ENCODE data around the gene TMEM69.

DNA sequence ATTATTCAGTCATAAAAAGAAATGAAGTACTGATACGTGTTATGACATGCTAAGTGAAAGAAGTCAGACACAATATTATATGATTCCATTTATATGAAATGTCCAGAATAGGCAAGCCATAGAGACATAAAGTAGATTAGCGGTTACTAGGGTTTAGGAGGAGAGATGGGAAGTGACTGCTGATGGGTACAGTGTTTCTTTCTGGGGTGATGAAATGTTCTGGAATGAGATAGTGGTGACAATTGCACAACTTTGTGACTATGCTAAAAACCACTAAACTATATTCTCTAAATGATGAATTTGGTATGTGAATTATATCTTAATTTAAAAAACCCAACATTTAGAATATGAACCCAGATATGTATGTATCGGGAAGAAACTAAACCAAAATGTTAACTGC lies 34.8 kb downstream of the TMEM69 start:
- no peak for TF ChIP-seq POLR2A (IDR thresholded peaks at IDR 0.05; ENCODE audit: low read depth, low read length)
- no peak for TF ChIP-seq POLR2AphosphoS5 (IDR thresholded peaks at IDR 0.05; ENCODE audit: low read depth, low read length)
- no peak for TF ChIP-seq TAF1 (IDR thresholded peaks at IDR 0.05; ENCODE audit: borderline replicate concordance, low read depth, low read length)

Measured in GM12892 (cell line).